ENCODE data around the gene TRIM32.

Gene TRIM32

DNA sequence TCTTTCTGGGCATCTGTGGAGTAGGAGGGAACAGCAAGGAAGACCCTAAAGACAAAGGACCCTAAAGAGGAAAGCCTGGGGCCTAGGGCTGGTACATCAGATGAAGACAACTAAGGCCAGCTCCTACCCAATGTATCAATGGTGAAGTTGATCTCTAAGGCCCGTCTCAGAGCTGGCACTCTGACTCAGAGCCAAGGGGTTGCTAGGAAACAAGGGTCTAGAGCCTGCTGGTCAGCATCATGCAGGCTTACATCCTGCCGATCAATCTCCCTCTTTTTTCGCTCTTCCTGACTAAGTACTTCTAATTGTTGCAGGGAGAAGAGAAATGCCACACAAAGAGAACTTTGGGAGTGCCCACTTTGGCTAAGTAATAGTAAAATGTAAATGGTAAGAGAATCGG, 26.2 kb downstream of the TRIM32 start:
- TF ChIP-seq PRDM10 (tag by site-specific recombination; IDR thresholded peaks at IDR 0.05) (no peak), SETDB1 (IDR thresholded peaks at IDR 0.05; ENCODE audit: insufficient read length, low read length) (no peak), MYNN (tag by site-specific recombination; IDR thresholded peaks at IDR 0.05; ENCODE audit: borderline replicate concordance) (no peak), ZNF19 (tag by site-specific recombination; IDR thresholded peaks at IDR 0.05; ENCODE audit: low read depth) (no peak), ZNF510 (tag by site-specific recombination; IDR thresholded peaks at IDR 0.05; ENCODE audit: insufficient replicate concordance) (no peak), GLIS2 (tag by site-specific recombination; IDR thresholded peaks at IDR 0.05) (no peak), ZNF423 (tag by site-specific recombination; IDR thresholded peaks at IDR 0.05) (no peak), ZEB2 (tag by site-specific recombination; IDR thresholded peaks at IDR 0.05) (no peak)
- H3K27ac ChIP-seq (ENCODE audit: extremely low read depth, low read depth, low read length) = no peak overlapping the region
- POLR2A ChIA-PET = no interaction called here
- H3K4me1 ChIP-seq (ENCODE audit: control insufficient read depth, insufficient read depth, low read length) = no peaks in the 10 kb centered on the region
- no peak overlapping the region for H3K4me3 ChIP-seq (ENCODE audit: low read depth, low read length)
- H3K36me3 ChIP-seq (ENCODE audit: control insufficient read depth in 2 of 2, insufficient read depth in 1 of 2, low read length in 2 of 2) = no peaks in the 10 kb centered on the region
- H3K9me3 ChIP-seq (ENCODE audit: control insufficient read depth, insufficient read depth, low read depth, low read length) = no peaks in the 10 kb centered on the region
- CTCF ChIA-PET = no interaction called here

DNA sequence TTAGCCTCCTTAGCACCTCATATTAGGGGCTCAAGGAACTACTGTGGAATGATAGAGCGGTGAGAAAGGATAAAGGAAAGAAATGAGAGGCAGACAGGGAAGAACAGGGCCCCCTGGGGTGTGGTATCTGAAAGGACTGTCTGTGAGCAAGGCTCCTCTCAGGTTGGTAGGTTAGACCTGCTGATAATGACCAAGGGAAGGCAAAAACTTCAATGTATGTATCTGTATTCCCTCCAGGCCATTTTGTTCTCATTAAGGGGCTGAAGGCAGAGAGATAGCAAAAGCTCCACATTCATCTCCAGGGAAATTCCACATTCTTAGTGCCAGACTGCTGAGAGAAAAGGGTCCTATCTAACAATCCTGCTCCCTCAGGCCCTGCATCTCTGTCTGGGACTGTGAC, 28.6 kb downstream of the TRIM32 start:
- ChIA-PET POLR2A (no interaction called here), CTCF (interaction anchor here (0.6 kb wide), 1 partner anchor 10 kb away, joined by 3 read pairs; no protein-coding TSS in a partner anchor)
- no peaks in the 10 kb centered on the region for H3K36me3 ChIP-seq (ENCODE audit: control insufficient read depth in 2 of 2, insufficient read depth in 1 of 2, low read length in 2 of 2)
- H3K4me3 ChIP-seq (ENCODE audit: low read depth, low read length) = no peak overlapping the region
- no peaks in the 10 kb centered on the region for H3K4me1 ChIP-seq (ENCODE audit: control insufficient read depth, insufficient read depth, low read length)
- TF ChIP-seq KLF17 (tag by site-specific recombination; IDR thresholded peaks at IDR 0.05) (no peak), ZNF114 (tag by site-specific recombination; IDR thresholded peaks at IDR 0.05) (no peak), ZNF16 (tag by site-specific recombination; IDR thresholded peaks at IDR 0.05; ENCODE audit: low read depth) (no peak), MYNN (tag by site-specific recombination; IDR thresholded peaks at IDR 0.05; ENCODE audit: borderline replicate concordance) (no peak), ZFP69B (tag by site-specific recombination; IDR thresholded peaks at IDR 0.05) (no peak), ZBTB48 (tag by site-specific recombination; IDR thresholded peaks at IDR 0.05) (no peak), BCL11A (tag by site-specific recombination; IDR thresholded peaks at IDR 0.05; ENCODE audit: low read depth) (no peak), ZNF596 (tag by site-specific recombination; IDR thresholded peaks at IDR 0.05) (no peak), ELK4 (IDR thresholded peaks at IDR 0.05; ENCODE audit: borderline replicate concordance, low read depth, low read length) (no peak), REST (tag by site-specific recombination; IDR thresholded peaks at IDR 0.05) (no peak), ZNF830 (tag by site-specific recombination; IDR thresholded peaks at IDR 0.05; ENCODE audit: low read depth) (no peak), ZNF664 (tag by site-specific recombination; IDR thresholded peaks at IDR 0.05) (no peak), ZEB2 (tag by site-specific recombination; IDR thresholded peaks at IDR 0.05) (no peak), ZNF843 (tag by site-specific recombination; IDR thresholded peaks at IDR 0.05) (no peak), ZNF701 (tag by site-specific recombination; IDR thresholded peaks at IDR 0.05) (no peak), ZBTB7A (tag by site-specific recombination; IDR thresholded peaks at IDR 0.05; ENCODE audit: low read depth) (no peak), ZNF707 (tag by site-specific recombination; IDR thresholded peaks at IDR 0.05) (no peak), OSR2 (tag by site-specific recombination; IDR thresholded peaks at IDR 0.05) (no peak), ZNF266 (tag by site-specific recombination; IDR thresholded peaks at IDR 0.05; ENCODE audit: low read depth) (no peak), ZNF221 (tag by site-specific recombination; IDR thresholded peaks at IDR 0.05; ENCODE audit: borderline replicate concordance) (no peak)
- H3K9me3 ChIP-seq (ENCODE audit: control insufficient read depth, insufficient read depth, low read depth, low read length) = no peaks in the 10 kb centered on the region
- no peak overlapping the region for H3K27ac ChIP-seq (ENCODE audit: extremely low read depth, low read depth, low read length)

Measured in HEK293 (cell line).